Mesenchymal stem cell (in vitro differentiated cells and primary cell): ENCODE measurements around the gene PDE1A.
A peak's percentile ranks its signal among the peaks of the same experiment; 100 is the strongest.

Source experiments
- DNase-seq: peaks from one replicate; pipeline ENCODE4 v3.0.0-alpha.2; 2013
- H2AFZ ChIP-seq: one replicate; pipeline ENCODE4 v1.6.1; 2013; ENCODE audit warnings: low read depth, mild to moderate bottlenecking, control low read depth, inconsistent platforms, low read length, moderate library complexity
- H2AK5ac ChIP-seq: 2 replicates; pipeline ENCODE4 v1.6.1; 2013; ENCODE audit warnings: low read length, moderate library complexity, mild to moderate bottlenecking, inconsistent platforms; ENCODE audit not compliant: severe bottlenecking
- H2BK120ac ChIP-seq: one replicate; pipeline ENCODE4 v1.6.1; 2013; ENCODE audit warnings: low read depth, mild to moderate bottlenecking, inconsistent platforms, low read length, moderate library complexity
- H2BK12ac ChIP-seq, 2 experiments: one replicate each; pipeline ENCODE4 v1.6.1; 2013; ENCODE audit warnings: inconsistent platforms in 2 of 2, low read length in 2 of 2, mild to moderate bottlenecking in 2 of 2, moderate library complexity in 2 of 2, control low read depth in 1 of 2
- H2BK15ac ChIP-seq: one replicate; pipeline ENCODE4 v1.6.1; 2013; ENCODE audit warnings: mild to moderate bottlenecking, low read depth, inconsistent platforms; ENCODE audit not compliant: poor library complexity, severe bottlenecking
- H2BK5ac ChIP-seq: 2 replicates; pipeline ENCODE4 v1.6.1; 2013; ENCODE audit warnings: low read depth, mild to moderate bottlenecking, low read length, control low read depth, inconsistent platforms; ENCODE audit not compliant: poor library complexity, severe bottlenecking
- H3K14ac ChIP-seq, 2 experiments: one replicate each; pipeline ENCODE4 v1.6.1; 2013; ENCODE audit warnings: inconsistent platforms in 2 of 2, low read length in 2 of 2, control low read depth in 1 of 2, mild to moderate bottlenecking in 1 of 2, moderate library complexity in 1 of 2
- H3K18ac ChIP-seq, 2 experiments: one replicate each; pipeline ENCODE4 v1.6.1; 2013; ENCODE audit warnings: inconsistent platforms in 2 of 2, low read length in 2 of 2, control low read depth in 1 of 2, low read depth in 1 of 2, mild to moderate bottlenecking in 1 of 2
- H3K23ac ChIP-seq, 2 experiments: one replicate each; pipeline ENCODE4 v1.6.1; 2013; ENCODE audit warnings: inconsistent platforms in 2 of 2, low read length in 2 of 2, mild to moderate bottlenecking in 2 of 2, moderate library complexity in 2 of 2, control low read depth in 1 of 2
- H3K27ac ChIP-seq: 2 replicates; pipeline ENCODE4 v1.5.1; 2013; ENCODE audit warnings: mild to moderate bottlenecking, moderate library complexity, low read length, control low read depth, inconsistent platforms; ENCODE audit not compliant: poor library complexity, severe bottlenecking
- H3K27me3 ChIP-seq, 2 experiments: 2 replicates each; pipeline versions ENCODE4 v1.6.1 to v1.7.0; 2013; ENCODE audit warnings: low read length in 2 of 2, mild to moderate bottlenecking in 2 of 2, moderate library complexity in 2 of 2, control low read depth in 1 of 2, inconsistent platforms in 1 of 2; ENCODE audit not compliant: control insufficient read depth in 1 of 2, insufficient read depth in 1 of 2
- H3K36me3 ChIP-seq, 2 experiments: 2 replicates each; pipeline versions ENCODE4 v1.6.1 to v1.7.0; 2013; ENCODE audit warnings: low read length in 2 of 2, control low read depth in 1 of 2, inconsistent platforms in 1 of 2, low read depth in 1 of 2, mild to moderate bottlenecking in 1 of 2; ENCODE audit not compliant: insufficient read depth in 2 of 2, control insufficient read depth in 1 of 2
- H3K4ac ChIP-seq, 2 experiments: one replicate each; pipeline ENCODE4 v1.6.1; 2013; ENCODE audit warnings: inconsistent platforms in 2 of 2, low read length in 2 of 2, mild to moderate bottlenecking in 2 of 2, moderate library complexity in 2 of 2, control low read depth in 1 of 2, low read depth in 1 of 2
- H3K4me1 ChIP-seq: 2 replicates; pipeline ENCODE4 v1.6.1; 2013; ENCODE audit warnings: low read depth, low read length, control low read depth; ENCODE audit not compliant: control insufficient read depth, insufficient read depth
- H3K4me2 ChIP-seq: 2 replicates; pipeline ENCODE4 v1.6.1; 2013; ENCODE audit warnings: low read length, mild to moderate bottlenecking, inconsistent platforms; ENCODE audit not compliant: poor library complexity, severe bottlenecking
- H3K4me3 ChIP-seq, 2 experiments: 2 replicates each; pipeline versions ENCODE4 v1.5.1 to v1.7.0; 2013; ENCODE audit warnings: low read length in 2 of 2, mild to moderate bottlenecking in 2 of 2, control low read depth in 1 of 2, low read depth in 1 of 2; ENCODE audit not compliant: insufficient read depth in 1 of 2
- H3K79me1 ChIP-seq: replicated peaks from 2 replicates; pipeline ENCODE4 v1.6.1; 2013; ENCODE audit warnings: mild to moderate bottlenecking, control low read depth, low read length, inconsistent platforms; ENCODE audit not compliant: poor library complexity, severe bottlenecking
- H3K9ac ChIP-seq: 2 replicates; pipeline ENCODE4 v1.7.0; 2013; ENCODE audit warnings: mild to moderate bottlenecking, low read length, moderate library complexity
- H3K9me3 ChIP-seq: 2 replicates; pipeline ENCODE4 v1.7.0; 2013; ENCODE audit warnings: mild to moderate bottlenecking, low read length; ENCODE audit not compliant: control insufficient read depth
- H4K8ac ChIP-seq: one replicate; pipeline ENCODE4 v1.6.1; 2013; ENCODE audit warnings: inconsistent platforms, mild to moderate bottlenecking, low read length, moderate library complexity
- H4K91ac ChIP-seq: one replicate; pipeline ENCODE4 v1.6.1; 2013; ENCODE audit warnings: mild to moderate bottlenecking, low read length, inconsistent platforms
- WGBS: methylation state at CpG from one replicate; pipeline ENCODE4 v1.1.7; 2013; ENCODE audit warnings: mixed read lengths; 5-methylcytosine and 5-hydroxymethylcytosine counted together

The PDE1A gene

DNA sequence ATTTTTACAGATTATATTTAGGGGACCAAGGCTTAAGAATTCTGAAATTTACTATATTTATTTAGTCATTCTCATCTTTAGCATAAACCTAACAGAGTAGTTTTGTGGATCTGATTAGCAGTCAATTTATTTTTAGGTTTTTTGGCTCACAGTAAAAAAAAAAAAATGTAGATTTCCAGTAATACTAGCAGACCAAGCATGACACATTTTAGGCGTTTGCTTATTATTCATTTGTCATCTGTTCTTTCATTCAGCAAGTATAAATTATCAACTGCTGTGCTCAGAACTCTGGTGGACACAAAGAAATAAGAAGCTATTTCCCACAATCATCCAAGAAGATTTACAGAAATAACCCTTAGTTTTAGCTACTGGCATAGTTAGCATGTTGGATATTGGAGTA lies 20.6 kb downstream of the PDE1A start:
- Histone ChIP-seq H3K4me1 (no peaks in the 10 kb centered on the region), H3K36me3 (peaks cover 0 to under 1% of the 10 kb centered on the region in 2 experiments), H3K4me2 (no peak overlapping the region), H3K27me3 (no peaks in the 10 kb centered on the region), H3K4me3 (no peak overlapping the region), H3K27ac (no peak overlapping the region), H3K79me1 (no peaks in the 10 kb centered on the region), H2BK15ac (no peak overlapping the region), H4K91ac (no peak overlapping the region), H3K9ac (peak overlapping the region; percentile 45), H3K14ac (no peak overlapping the region), H3K9me3 (no peaks in the 10 kb centered on the region), H2BK5ac (no peak overlapping the region), H4K8ac (no peak overlapping the region), H2AFZ (no peak overlapping the region), H3K4ac (no peak overlapping the region), H2AK5ac (no peak overlapping the region), H2BK120ac (no peak overlapping the region), H3K23ac (no peak overlapping the region), H3K18ac (no peak overlapping the region), H2BK12ac (no peak overlapping the region)
- 85% methylated on average over 1 of the region's 1 CpG for WGBS
- DNase-seq, result no peak

DNA sequence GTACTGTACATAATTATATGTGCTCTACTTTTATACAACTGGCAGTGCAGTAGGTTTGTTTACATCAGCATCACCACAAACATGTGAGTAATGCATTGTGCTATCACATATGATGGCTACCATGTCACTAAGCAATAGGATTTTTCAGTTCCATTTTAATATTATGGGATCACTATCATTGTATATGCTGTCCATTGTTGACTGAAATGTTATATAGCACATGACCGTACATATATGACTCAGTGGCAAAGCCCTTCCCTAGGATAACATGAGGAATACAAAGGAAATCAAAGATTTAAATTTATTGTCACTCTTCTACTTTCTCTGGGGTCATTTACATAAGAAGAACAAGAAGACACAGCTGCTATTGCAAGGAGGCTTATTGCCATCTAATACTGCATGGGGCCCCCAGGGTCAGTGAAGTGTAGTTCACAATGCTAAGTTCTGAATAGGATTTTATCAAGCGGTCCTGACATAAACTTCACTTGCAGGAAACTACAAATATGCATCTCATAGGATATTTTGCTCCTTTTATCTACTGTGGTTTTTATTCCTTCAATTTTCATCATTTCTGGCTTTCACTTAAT lies 21.8 kb downstream of the PDE1A start:
- no peak overlapping the region for H2BK120ac ChIP-seq
- no peaks in the 10 kb centered on the region for H3K9me3 ChIP-seq
- no peak overlapping the region for H2BK15ac ChIP-seq
- H3K4me2 ChIP-seq, result no peak overlapping the region
- no peak overlapping the region for H3K4ac ChIP-seq
- no peak overlapping the region for H3K18ac ChIP-seq
- H3K4me3 ChIP-seq, result peak overlapping the region in 1 of 2 experiments; percentile 4
- H3K9ac ChIP-seq, result peak overlapping the region; percentile 31
- no peak overlapping the region for H3K14ac ChIP-seq
- H3K27me3 ChIP-seq, result no peaks in the 10 kb centered on the region
- no peak overlapping the region for H2BK12ac ChIP-seq
- no peak overlapping the region for H4K8ac ChIP-seq
- no peak overlapping the region for H3K27ac ChIP-seq
- H2BK5ac ChIP-seq, result no peak overlapping the region
- no peaks in the 10 kb centered on the region for H3K36me3 ChIP-seq
- 83% methylated on average over 1 of the region's 2 CpGs for WGBS
- H4K91ac ChIP-seq, result no peak overlapping the region
- H3K79me1 ChIP-seq, result no peaks in the 10 kb centered on the region
- peak; percentile 63 for DNase-seq
- no peak overlapping the region for H3K23ac ChIP-seq
- no peaks in the 10 kb centered on the region for H3K4me1 ChIP-seq
- no peak overlapping the region for H2AFZ ChIP-seq
- no peak overlapping the region for H2AK5ac ChIP-seq

DNA sequence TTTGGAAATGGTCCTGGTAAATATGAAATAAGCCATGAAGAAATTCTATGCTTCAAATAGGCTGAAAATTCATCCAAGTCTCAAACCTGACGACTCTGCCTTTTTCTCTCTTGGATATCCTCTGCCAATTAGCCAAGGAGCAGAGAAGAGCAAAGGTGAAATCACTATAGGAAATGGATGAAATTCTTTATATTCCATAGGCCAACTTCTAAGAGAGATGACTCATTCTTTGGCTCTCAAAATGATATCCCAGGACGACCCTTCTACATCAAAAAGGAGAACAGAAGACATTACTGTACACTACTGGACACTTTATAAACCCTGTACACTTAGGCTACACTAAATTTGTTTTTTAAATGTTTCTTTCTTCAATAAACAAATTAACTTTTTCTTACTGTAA lies 22.7 kb downstream of the PDE1A start:
- Histone ChIP-seq H3K23ac (no peak overlapping the region), H2AFZ (no peak overlapping the region), H3K27me3 (no peaks in the 10 kb centered on the region), H2BK120ac (no peak overlapping the region), H4K8ac (no peak overlapping the region), H3K14ac (no peak overlapping the region), H3K9me3 (no peaks in the 10 kb centered on the region), H2BK5ac (no peak overlapping the region), H2BK15ac (no peak overlapping the region), H3K18ac (no peak overlapping the region), H3K4me2 (no peak overlapping the region), H3K27ac (no peak overlapping the region), H2BK12ac (no peak overlapping the region), H3K4me1 (no peaks in the 10 kb centered on the region), H3K9ac (no peak overlapping the region), H2AK5ac (no peak overlapping the region), H3K36me3 (no peaks in the 10 kb centered on the region), H3K79me1 (no peaks in the 10 kb centered on the region), H3K4ac (no peak overlapping the region), H4K91ac (no peak overlapping the region), H3K4me3 (no peak overlapping the region)
- WGBS, result 0% methylated on average over 1 of the region's 2 CpGs
- peak; percentile 39 for DNase-seq

DNA sequence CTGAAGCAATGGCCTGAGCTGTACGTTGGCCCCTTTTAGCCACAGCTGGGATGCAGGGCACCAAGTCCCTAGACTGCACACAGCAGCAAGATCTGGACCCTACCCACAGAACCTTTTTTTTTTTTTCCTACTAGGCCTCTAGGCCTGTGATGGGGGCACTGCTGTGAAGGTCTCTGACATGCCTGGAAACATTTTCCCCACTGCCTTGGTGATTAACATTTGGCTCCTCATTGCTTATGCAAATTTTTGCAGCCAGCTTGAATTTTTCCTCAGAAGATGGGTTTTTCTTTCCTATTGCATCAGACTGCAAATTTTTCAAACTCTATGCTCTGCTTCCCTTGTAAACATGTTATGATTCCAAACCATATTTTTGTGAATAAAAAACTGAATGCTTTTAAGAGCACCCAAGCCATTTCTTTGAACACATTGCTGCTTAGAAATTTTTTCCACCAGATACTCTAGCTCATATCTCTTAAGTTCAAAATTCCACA lies 33.5 kb downstream of the PDE1A start:
- Histone ChIP-seq H3K4me1 (no peaks in the 10 kb centered on the region), H3K79me1 (no peaks in the 10 kb centered on the region), H2BK12ac (no peak overlapping the region), H2BK120ac (no peak overlapping the region), H3K9ac (no peak overlapping the region), H3K14ac (no peak overlapping the region), H3K27me3 (no peaks in the 10 kb centered on the region), H3K36me3 (no peaks in the 10 kb centered on the region), H4K91ac (no peak overlapping the region), H2AFZ (no peak overlapping the region), H3K4me2 (no peak overlapping the region), H3K27ac (no peak overlapping the region), H2BK5ac (no peak overlapping the region), H4K8ac (no peak overlapping the region), H3K23ac (no peak overlapping the region), H2AK5ac (no peak overlapping the region), H2BK15ac (no peak overlapping the region), H3K18ac (no peak overlapping the region), H3K4me3 (no peak overlapping the region), H3K4ac (no peak overlapping the region), H3K9me3 (peaks cover under 1% of the 10 kb centered on the region)
- DNase-seq, result no peak
- WGBS, result 65% methylated on average over 1 of the region's 1 CpG
